HG03520 (cell line): ENCODE measurements around the gene RPAP2.
A peak's percentile ranks its signal among the peaks of the same experiment; 100 is the strongest.
"Not testable (repeated sequence)": the region's sequence is repeated elsewhere in the genome, so short reads cannot be mapped to it uniquely, and the experiment has no call there.

Experiments used
- ATAC-seq: cut with Tn5 transposase; IDR thresholded peaks from one replicate; pipeline ENCODE4 v1.9.1; 2021; ENCODE audit warnings: mild to moderate bottlenecking, moderate library complexity; ENCODE audit not compliant: unreplicated experiment

Gene RPAP2

GRCh38 chr1:92298573-92299476, at the start of gene RPAP2, which contains the start of gene GLMN:
Gene RPAP2 (plus strand): TSS chr1:92299059. CDS start chr1:92299074, 15 bp downstream.
Gene GLMN (minus strand): TSS chr1:92298987. CDS start chr1:92297999, 988 bp downstream.
- peak; percentile 98 for ATAC-seq

GRCh38 chr1:92254714-92255113, 44.1 kb upstream of the RPAP2 start:
- not testable (repeated sequence) for ATAC-seq

- ATAC-seq: no peak
These were observed 39.5 kb upstream of the RPAP2 start for GRCh38 chr1:92259350-92259749.

- no peak for ATAC-seq
These were observed 36.3 kb upstream of the RPAP2 start for GRCh38 chr1:92262516-92262915.

- no peak for ATAC-seq
These were observed 25.8 kb upstream of the RPAP2 start for GRCh38 chr1:92273039-92273438.

- ATAC-seq: no peak
These were observed 23.9 kb upstream of the RPAP2 start for GRCh38 chr1:92274939-92275338.

GRCh38 chr1:92276082-92276481, 22.8 kb upstream of the RPAP2 start:
- no peak for ATAC-seq

- no peak for ATAC-seq
These were observed 21.6 kb upstream of the RPAP2 start for GRCh38 chr1:92277105-92277723.

GRCh38 chr1:92279781-92280180, 19.1 kb upstream of the RPAP2 start:
- ATAC-seq: not testable (repeated sequence)

- not testable (repeated sequence) for ATAC-seq
These were observed 17.4 kb upstream of the RPAP2 start for GRCh38 chr1:92281411-92281810.

- no peak for ATAC-seq
These were observed 7.4 kb upstream of the RPAP2 start for GRCh38 chr1:92291372-92291999.

GRCh38 chr1:92298213-92298572, 666 bp upstream of the RPAP2 start:
- no peak for ATAC-seq

GRCh38 chr1:92299477-92300150, 755 bp downstream of the RPAP2 start:
- no peak for ATAC-seq

- no peak for ATAC-seq
These were observed 2.2 kb downstream of the RPAP2 start for GRCh38 chr1:92301021-92301420.

GRCh38 chr1:92306020-92306419, 7.2 kb downstream of the RPAP2 start:
- no peak for ATAC-seq

GRCh38 chr1:92307980-92308379, 9.1 kb downstream of the RPAP2 start:
- no peak for ATAC-seq

GRCh38 chr1:92310185-92310597, 11.3 kb downstream of the RPAP2 start:
- ATAC-seq: no peak

GRCh38 chr1:92314024-92314423, 15.2 kb downstream of the RPAP2 start:
- ATAC-seq: no peak

- ATAC-seq: no peak
These were observed 17.1 kb downstream of the RPAP2 start for GRCh38 chr1:92315766-92316599.

GRCh38 chr1:92317836-92318493, 19.1 kb downstream of the RPAP2 start:
- ATAC-seq: no peak
